Activated CD4-positive, alpha-beta T cell treated with anti-CD3 and anti-CD28 coated beads, Interleukin-2, amount 10 ng/mL, durations not matched to agents 7 days and 5 days (primary cell): ENCODE measurements around the gene ZNF784. TPM values are rescaled to one million over a fixed set of nuclear protein-coding genes. Genes with fewer than 3 reads are reported as not detected.

Experiments
- CTCF ChIA-PET: fragments of 350-600 bp; sonication (Branson Sonifier 250); formaldehyde crosslinking; loops from one replicate; lab custom pipeline; 2021; ENCODE audit warnings: antibody characterized with exemption; lab: Charles Lee
- POLR2A ChIA-PET: fragments of 350-600 bp; sonication (Branson Sonifier 250); formaldehyde crosslinking; loops from one replicate; lab custom pipeline; 2021; ENCODE audit warnings: antibody characterized with exemption; lab: Charles Lee
- DNase-seq: peaks from one replicate; pipeline ENCODE4 v3.0.0-alpha.2; 2020
- H3K27ac Mint-ChIP-seq: one replicate; pipeline ENCODE4 v1.8.0; 2021; ENCODE audit warnings: mild to moderate bottlenecking, moderate library complexity, mixed read lengths
- H3K27me3 Mint-ChIP-seq: one replicate; pipeline ENCODE4 v1.8.0; 2021; ENCODE audit warnings: mixed read lengths
- H3K36me3 Mint-ChIP-seq: one replicate; pipeline ENCODE4 v1.8.0; 2021; ENCODE audit warnings: low read depth, mixed read lengths
- H3K4me1 Mint-ChIP-seq: one replicate; pipeline ENCODE4 v1.8.0; 2021; ENCODE audit warnings: mixed read lengths
- H3K4me3 Mint-ChIP-seq: one replicate; pipeline ENCODE4 v1.8.0; 2021; ENCODE audit warnings: mild to moderate bottlenecking, moderate library complexity, mixed read lengths
- H3K9me3 Mint-ChIP-seq: one replicate; pipeline ENCODE4 v1.8.0; 2021; ENCODE audit warnings: mixed read lengths
- total RNA-seq, 2 experiments: library from RNA; stranded (reverse); gene quantifications; one replicate each; pipeline ENCODE4 v1.2.3, GENCODE V29; 2021

Gene ZNF784
- total RNA-seq, 2 experiments from 2014 or later: 4.3 to 5.8 TPM

- POLR2A ChIA-PET: no interaction called here
Measured at GRCh38 chr19:55622242-55622969, 2.0 kb downstream of the ZNF784 start.

GRCh38 chr19:55621673-55622231 lies 2.6 kb downstream of the ZNF784 start:
- CTCF ChIA-PET: interaction anchor here (1.7 to 4.8 kb wide), 2 partner anchors 15 to 16 kb away, joined by 6 to 30 read pairs; partner anchors contain the start of gene ZNF865
- H3K27ac Mint-ChIP-seq: no peak overlapping the region
- peaks cover 45% of the 10 kb centered on the region for H3K4me1 Mint-ChIP-seq
- peaks cover under 1% of the 10 kb centered on the region for H3K27me3 Mint-ChIP-seq
- peaks cover 16% of the 10 kb centered on the region for H3K36me3 Mint-ChIP-seq
- no peak overlapping the region for H3K4me3 Mint-ChIP-seq
- no peak for DNase-seq
- POLR2A ChIA-PET: no interaction called here
- H3K9me3 Mint-ChIP-seq: peaks cover 3% of the 10 kb centered on the region

More at GRCh38 chr19:55622242-55622969, 2.0 kb downstream of the ZNF784 start:
- no peak overlapping the region for H3K4me3 Mint-ChIP-seq
- DNase-seq: no peak
- peaks cover 52% of the 10 kb centered on the region for H3K4me1 Mint-ChIP-seq
- H3K36me3 Mint-ChIP-seq: peaks cover 12% of the 10 kb centered on the region
- H3K27ac Mint-ChIP-seq: no peak overlapping the region
- peaks cover 3% of the 10 kb centered on the region for H3K9me3 Mint-ChIP-seq
- CTCF ChIA-PET: interaction anchor here (0.6 to 1.7 kb wide), 3 partner anchors 16 to 369 kb away, joined by 3 to 6 read pairs (median 5); partner anchors contain the start of genes FIZ1 and ZNF865
- H3K27me3 Mint-ChIP-seq: peaks cover 3% of the 10 kb centered on the region

GRCh38 chr19:55621205-55621672 lies 3.1 kb downstream of the ZNF784 start:
- Mint-ChIP-seq H3K4me1 (peaks cover 40% of the 10 kb centered on the region), H3K36me3 (peaks cover 19% of the 10 kb centered on the region), H3K27ac (no peak overlapping the region), H3K9me3 (peaks cover 3% of the 10 kb centered on the region), H3K27me3 (no peaks in the 10 kb centered on the region), H3K4me3 (no peak overlapping the region)
- POLR2A ChIA-PET: interaction anchor here (0.6 kb wide), 1 partner anchor 117 kb away, joined by 3 read pairs; no protein-coding TSS in a partner anchor
- no peak for DNase-seq
- CTCF ChIA-PET: interaction anchor here (0.9 to 4.8 kb wide), 3 partner anchors 10 to 117 kb away, joined by 3 to 30 read pairs (median 3); partner anchors contain the start of gene ZNF865

- Mint-ChIP-seq H3K4me3 (no peak overlapping the region), H3K27me3 (no peaks in the 10 kb centered on the region), H3K4me1 (peaks cover 35% of the 10 kb centered on the region), H3K36me3 (peaks cover 19% of the 10 kb centered on the region), H3K27ac (no peak overlapping the region), H3K9me3 (peaks cover 3% of the 10 kb centered on the region)
- CTCF ChIA-PET: interaction anchor here (0.9 to 4.8 kb wide), 3 partner anchors 11 to 117 kb away, joined by 3 to 30 read pairs (median 3); partner anchors contain the start of gene ZNF865
- POLR2A ChIA-PET: interaction anchor here (0.6 kb wide), 1 partner anchor 117 kb away, joined by 3 read pairs; no protein-coding TSS in a partner anchor
- DNase-seq: no peak
Measured at GRCh38 chr19:55620410-55621204, 3.8 kb downstream of the ZNF784 start.

- H3K27me3 Mint-ChIP-seq: no peaks in the 10 kb centered on the region
- H3K36me3 Mint-ChIP-seq: peaks cover 21% of the 10 kb centered on the region
- peaks cover 26% of the 10 kb centered on the region for H3K4me1 Mint-ChIP-seq
- no peak overlapping the region for H3K4me3 Mint-ChIP-seq
- no peak for DNase-seq
- ChIA-PET POLR2A (no interaction called here), CTCF (interaction anchor here (4.8 kb wide), 1 partner anchor 13 kb away, joined by 30 read pairs; the partner anchor contains the start of gene ZNF865)
- peaks cover 3% of the 10 kb centered on the region for H3K9me3 Mint-ChIP-seq
- H3K27ac Mint-ChIP-seq: no peak overlapping the region
Measured at GRCh38 chr19:55619286-55619685, 5.1 kb downstream of the ZNF784 start.

GRCh38 chr19:55618426-55618825 lies 5.9 kb downstream of the ZNF784 start:
- CTCF ChIA-PET: interaction anchor here (1.2 to 4.8 kb wide), 2 partner anchors 12 to 99 kb away, joined by 4 to 30 read pairs; partner anchors contain the start of gene ZNF865

GRCh38 chr19:55617426-55617825 lies 6.9 kb downstream of the ZNF784 start:
- ChIA-PET CTCF (interaction anchor here (0.7 to 4.8 kb wide), 3 partner anchors 11 to 98 kb away, joined by 3 to 30 read pairs (median 4); partner anchors contain the start of gene ZNF865), POLR2A (no interaction called here)
- peaks cover 17% of the 10 kb centered on the region for H3K4me1 Mint-ChIP-seq
- DNase-seq: no peak
- no peak overlapping the region for H3K4me3 Mint-ChIP-seq
- H3K27me3 Mint-ChIP-seq: no peaks in the 10 kb centered on the region
- peaks cover 26% of the 10 kb centered on the region for H3K36me3 Mint-ChIP-seq
- H3K9me3 Mint-ChIP-seq: no peaks in the 10 kb centered on the region
- H3K27ac Mint-ChIP-seq: peak overlapping the region; percentile 36

More at GRCh38 chr19:55618426-55618825, 5.9 kb downstream of the ZNF784 start:
- no peak overlapping the region for H3K27ac Mint-ChIP-seq
- peaks cover 20% of the 10 kb centered on the region for H3K4me1 Mint-ChIP-seq
- H3K9me3 Mint-ChIP-seq: no peaks in the 10 kb centered on the region
- H3K27me3 Mint-ChIP-seq: no peaks in the 10 kb centered on the region
- H3K36me3 Mint-ChIP-seq: peaks cover 19% of the 10 kb centered on the region
- no peak overlapping the region for H3K4me3 Mint-ChIP-seq
- POLR2A ChIA-PET: no interaction called here
- no peak for DNase-seq

GRCh38 chr19:55616395-55616875 lies 7.9 kb downstream of the ZNF784 start:
- CTCF ChIA-PET: interaction anchor here (0.7 kb wide), 1 partner anchor 163 kb away, joined by 3 read pairs; no protein-coding TSS in a partner anchor
- DNase-seq: no peak
- Mint-ChIP-seq H3K4me1 (peaks cover 18% of the 10 kb centered on the region), H3K9me3 (no peaks in the 10 kb centered on the region), H3K36me3 (peaks cover 26% of the 10 kb centered on the region), H3K27me3 (no peaks in the 10 kb centered on the region), H3K27ac (no peak overlapping the region), H3K4me3 (no peak overlapping the region)
- POLR2A ChIA-PET: no interaction called here

- ChIA-PET CTCF (interaction anchor here (0.7 to 1.0 kb wide), 2 partner anchors 9 to 162 kb away, joined by 3 read pairs; no protein-coding TSS in a partner anchor), POLR2A (no interaction called here)
- no peak overlapping the region for H3K27ac Mint-ChIP-seq
- H3K36me3 Mint-ChIP-seq: peaks cover 26% of the 10 kb centered on the region
- no peak for DNase-seq
- no peaks in the 10 kb centered on the region for H3K9me3 Mint-ChIP-seq
- H3K4me1 Mint-ChIP-seq: peaks cover 16% of the 10 kb centered on the region
- no peak overlapping the region for H3K4me3 Mint-ChIP-seq
- no peaks in the 10 kb centered on the region for H3K27me3 Mint-ChIP-seq
Measured at GRCh38 chr19:55615543-55616394, 8.6 kb downstream of the ZNF784 start.

GRCh38 chr19:55614711-55615542 lies 9.4 kb downstream of the ZNF784 start:
- DNase-seq: no peak
- Mint-ChIP-seq H3K4me1 (peaks cover 12% of the 10 kb centered on the region), H3K4me3 (no peak overlapping the region), H3K27me3 (no peaks in the 10 kb centered on the region), H3K27ac (no peak overlapping the region), H3K9me3 (no peaks in the 10 kb centered on the region), H3K36me3 (peaks cover 22% of the 10 kb centered on the region)
- CTCF ChIA-PET: interaction anchor here (1.0 kb wide), 1 partner anchor 8 kb away, joined by 3 read pairs; no protein-coding TSS in a partner anchor
- POLR2A ChIA-PET: no interaction called here
